DOHH2 (cell line): Measurements from ENCODE around the gene B4GALNT1.

Source experiments
- H3F3A ChIP-seq: fragments of 200-600 bp; sonication (generic), shearing (Covaris generic); 2 replicates; pipeline ENCODE4 v1.6.0; 2016; ENCODE audit warnings: antibody characterized with exemption, mild to moderate bottlenecking; ENCODE audit not compliant: control insufficient read depth, insufficient read depth
- H3K27ac ChIP-seq: fragments of 200-600 bp; sonication (generic); 2 replicates; pipeline ENCODE4 v1.5.1; 2014; ENCODE audit warnings: low read depth, mild to moderate bottlenecking, low read length, moderate library complexity
- H3K27me3 ChIP-seq: fragments of 200-600 bp; sonication (generic); 2 replicates; pipeline ENCODE4 v1.6.1; 2014; ENCODE audit warnings: mild to moderate bottlenecking, low read length, mixed read lengths; ENCODE audit not compliant: control insufficient read depth
- H3K36me3 ChIP-seq: fragments of 200-600 bp; sonication (generic); 2 replicates; pipeline ENCODE4 v1.6.1; 2014; ENCODE audit warnings: mild to moderate bottlenecking, low read length, moderate library complexity, mixed read lengths; ENCODE audit not compliant: control insufficient read depth
- H3K4me1 ChIP-seq: fragments of 200-600 bp; sonication (generic); 2 replicates; pipeline ENCODE4 v1.6.1; 2014; ENCODE audit warnings: mild to moderate bottlenecking, low read length, mixed read lengths; ENCODE audit not compliant: control insufficient read depth
- H3K4me2 ChIP-seq: fragments of 200-600 bp; sonication (generic); 2 replicates; pipeline ENCODE4 v1.6.0; 2014; ENCODE audit warnings: mild to moderate bottlenecking, low read length, moderate library complexity
- H3K4me3 ChIP-seq: fragments of 200-600 bp; sonication (generic); 2 replicates; pipeline ENCODE4 v1.5.1; 2014; ENCODE audit warnings: mild to moderate bottlenecking, low read length, mixed read lengths
- H3K79me2 ChIP-seq: fragments of 200-600 bp; sonication (generic); 2 replicates; pipeline ENCODE4 v1.6.1; 2014; ENCODE audit warnings: mild to moderate bottlenecking, low read length, mixed read lengths; ENCODE audit not compliant: control insufficient read depth
- H3K9me2 ChIP-seq: fragments of 200-600 bp; sonication (generic); replicated peaks from 2 replicates; pipeline ENCODE4 v1.6.1; 2014; ENCODE audit warnings: mild to moderate bottlenecking, low read length, mixed read lengths; ENCODE audit not compliant: control insufficient read depth
- H3K9me3 ChIP-seq: fragments of 200-600 bp; sonication (generic); 2 replicates; pipeline ENCODE4 v1.6.1; 2014; ENCODE audit warnings: antibody characterized with exemption, low read length, mixed read lengths; ENCODE audit not compliant: control insufficient read depth, insufficient read depth
- H4K20me1 ChIP-seq: fragments of 200-600 bp; sonication (generic); 2 replicates; pipeline ENCODE4 v1.6.0; 2014; ENCODE audit warnings: low read depth, mild to moderate bottlenecking, antibody characterized with exemption, low read length, moderate library complexity; ENCODE audit not compliant: control insufficient read depth, insufficient read depth
- CTCF ChIP-seq: fragments of 200-600 bp; sonication (generic); IDR thresholded peaks from one replicate; pipeline ENCODE4 v1.5.1; 2014; ENCODE audit warnings: antibody characterized with exemption, mild to moderate bottlenecking, low read depth, low read length; ENCODE audit not compliant: poor library complexity, severe bottlenecking
- EZH2phosphoT487 ChIP-seq: fragments of 200-600 bp; sonication (generic); IDR thresholded peaks from 2 replicates; pipeline ENCODE4 v1.6.1; 2017; ENCODE audit warnings: borderline replicate concordance, mild to moderate bottlenecking, antibody characterized with exemption, low read length, moderate library complexity, mixed read lengths

B4GALNT1 gene

GRCh38 chr12:57641699-57642442 is 8.9 kb upstream of the B4GALNT1 start:
- TF ChIP-seq EZH2phosphoT487 = no peak
- no peak for TF ChIP-seq CTCF
- H4K20me1 ChIP-seq = no peaks in the 10 kb centered on the region
- H3K4me2 ChIP-seq = no peak overlapping the region
- H3K79me2 ChIP-seq = no peaks in the 10 kb centered on the region
- H3F3A ChIP-seq = no peaks in the 10 kb centered on the region
- no peaks in the 10 kb centered on the region for H3K4me1 ChIP-seq
- H3K9me2 ChIP-seq = no peaks in the 10 kb centered on the region
- H3K27me3 ChIP-seq = peaks cover 27% of the 10 kb centered on the region
- H3K36me3 ChIP-seq = no peaks in the 10 kb centered on the region
- H3K27ac ChIP-seq = no peak overlapping the region
- peaks cover 5% of the 10 kb centered on the region for H3K9me3 ChIP-seq
- no peak overlapping the region for H3K4me3 ChIP-seq

- H4K20me1 ChIP-seq = no peaks in the 10 kb centered on the region
- H3K9me2 ChIP-seq = no peaks in the 10 kb centered on the region
- H3K4me2 ChIP-seq = no peak overlapping the region
- no peaks in the 10 kb centered on the region for H3K36me3 ChIP-seq
- H3K4me3 ChIP-seq = no peak overlapping the region
- H3K9me3 ChIP-seq = peaks cover 5% of the 10 kb centered on the region
- H3K27me3 ChIP-seq = peaks cover 27% of the 10 kb centered on the region
- TF ChIP-seq EZH2phosphoT487 (no peak), CTCF (no peak)
- H3K79me2 ChIP-seq = no peaks in the 10 kb centered on the region
- H3F3A ChIP-seq = no peaks in the 10 kb centered on the region
- H3K4me1 ChIP-seq = no peaks in the 10 kb centered on the region
- H3K27ac ChIP-seq = no peak overlapping the region
Measured at GRCh38 chr12:57640175-57641042, 7.4 kb upstream of the B4GALNT1 start.

GRCh38 chr12:57638096-57638495 is 5.1 kb upstream of the B4GALNT1 start:
- no peak overlapping the region for H3K4me3 ChIP-seq
- H3K4me2 ChIP-seq = no peak overlapping the region
- H3K9me3 ChIP-seq = no peaks in the 10 kb centered on the region
- TF ChIP-seq EZH2phosphoT487 (no peak), CTCF (no peak)
- H3K27ac ChIP-seq = no peak overlapping the region
- no peaks in the 10 kb centered on the region for H3K36me3 ChIP-seq
- H4K20me1 ChIP-seq = no peaks in the 10 kb centered on the region
- H3K79me2 ChIP-seq = no peaks in the 10 kb centered on the region
- peaks cover 4% of the 10 kb centered on the region for H3K4me1 ChIP-seq
- H3F3A ChIP-seq = no peaks in the 10 kb centered on the region
- H3K27me3 ChIP-seq = peaks cover 39% of the 10 kb centered on the region
- no peaks in the 10 kb centered on the region for H3K9me2 ChIP-seq
